Transverse colon (tissue), 4 donors: Measurements from ENCODE around the gene SCLY. TPM values are rescaled to one million over a fixed set of nuclear protein-coding genes. Genes with fewer than 3 reads are reported as not detected.

Experiments used
- DNase-seq: peaks from one replicate; pipeline ENCODE4 v3.0.0-alpha.2; 2019
- H3K27ac ChIP-seq, 4 donors: fragments of 200-600 bp; sonication (generic); 2 replicates each; pipeline ENCODE4 v1.5.1; 2016 to 2018; ENCODE audit warnings: inconsistent platforms in 4 of 4
- H3K27me3 ChIP-seq: fragments of 200-600 bp; sonication (generic); 2 replicates; pipeline ENCODE4 v1.5.1; 2017; ENCODE audit warnings: inconsistent platforms
- H3K36me3 ChIP-seq, 4 donors: fragments of 200-600 bp; sonication (generic); 2 replicates each; pipeline ENCODE4 v1.5.1; 2017 to 2019; ENCODE audit warnings: inconsistent platforms in 4 of 4
- H3K4me1 ChIP-seq, 4 donors: fragments of 200-600 bp; sonication (generic); 2 replicates each; pipeline ENCODE4 v1.5.1; 2017 to 2020; ENCODE audit warnings: inconsistent platforms in 4 of 4
- H3K4me3 ChIP-seq, 4 donors: fragments of 200-600 bp; sonication (generic); 1 replicate in 1 of 4; 2 replicates in 3 of 4; pipeline versions ENCODE4 v1.5.1 to v1.6.1; 2017 to 2019; ENCODE audit warnings: inconsistent platforms in 4 of 4
- H3K9me3 ChIP-seq, 2 donors: fragments of 200-600 bp; sonication (generic); 2 replicates each; pipeline ENCODE4 v1.5.1; 2017 to 2019; ENCODE audit warnings: inconsistent platforms in 2 of 2
- CTCF ChIP-seq, 5 experiments: fragments of 200-600 bp in 3 of 5; fragments of 450-650 bp in 2 of 5; sonication (generic) in 3 of 5; IDR thresholded peaks; 1 replicate in 2 of 5; 2 replicates in 3 of 5; pipeline ENCODE4 v1.5.1; 2016 to 2017; ENCODE audit warnings: antibody characterized with exemption in 5 of 5, inconsistent platforms in 3 of 5, mild to moderate bottlenecking in 2 of 5, moderate library complexity in 1 of 5
- EP300 ChIP-seq: sonication (generic); formaldehyde crosslinking; IDR thresholded peaks from one replicate; pipeline ENCODE4 v1.6.1; 2017; ENCODE audit warnings: antibody characterized with exemption, low read depth
- POLR2A ChIP-seq: fragments of 450-650 bp; IDR thresholded peaks from one replicate; pipeline ENCODE4 v1.6.1; 2016; ENCODE audit warnings: antibody characterized with exemption, mild to moderate bottlenecking, moderate library complexity
- POLR2AphosphoS5 ChIP-seq, 3 donors: sonication (generic); formaldehyde crosslinking; IDR thresholded peaks; one replicate each; pipeline ENCODE4 v1.6.1; 2016; ENCODE audit warnings: antibody characterized with exemption in 3 of 3
- WGBS, 2 donors: methylation state at CpG; one replicate each; pipeline ENCODE4 v1.1.5; 2018; ENCODE audit warnings: low coverage in 1 of 2; 5-methylcytosine and 5-hydroxymethylcytosine counted together
- in situ Hi-C, 4 donors: fragments of 200-750 bp; cut with MboI; loops; one replicate each; pipeline versions ENCODE4 v1.15.0 to v1.15.1; 2017; ENCODE audit warnings: low sequenced_read_pairs in 3 of 4, low pct_ligation_motif_present in 1 of 4, low pct_unique_long_range_greater_than_20kb in 1 of 4
- intact Hi-C: fragments of 100-400 bp; cut with DNase I; formaldehyde crosslinking; loops from one replicate; pipeline ENCODE4 v1.15.1; 2023; ENCODE audit warnings: low total_unique reads
- total RNA-seq, 4 donors: library from RNA; depleted of rRNA; stranded (reverse); fragments of >200 nt; gene quantifications; one replicate each; pipeline ENCODE4 v1.1.0, GENCODE V29; 2016

The SCLY gene
- total RNA-seq, 4 donors from 2014 or later = 9.4 to 24.3 (median 11.1) TPM

GRCh38 chr2:238140721-238141540 is 80.1 kb downstream of the SCLY start:
- H3K27me3 ChIP-seq = peaks cover 5% of the 10 kb centered on the region
- H3K27ac ChIP-seq = no peak overlapping the region
- no peak overlapping the region for H3K4me3 ChIP-seq
- no peak for TF ChIP-seq EP300
- TF ChIP-seq POLR2A = no peak
- TF ChIP-seq CTCF (IDR thresholded peaks at IDR 0.05) = no peak
- no peak for TF ChIP-seq POLR2AphosphoS5 (IDR thresholded peaks at IDR 0.05)
- H3K36me3 ChIP-seq = no peaks in the 10 kb centered on the region
- DNase-seq = no peak
- H3K4me1 ChIP-seq = peaks cover 7 to 36% (median 29%) of the 10 kb centered on the region in 4 donors
- in situ Hi-C loops = no loop called here
- intact Hi-C loops = loop anchor here (10.0 kb wide), 1 partner anchor 286 kb away; the partner anchor contains the start of gene RAMP1
- WGBS, 2 donors = 90% methylated on average over 50 of the region's 60 CpGs; no CpG with 5 or more reads in 1 of the 2 donors
- H3K9me3 ChIP-seq = no peaks in the 10 kb centered on the region

DNA sequence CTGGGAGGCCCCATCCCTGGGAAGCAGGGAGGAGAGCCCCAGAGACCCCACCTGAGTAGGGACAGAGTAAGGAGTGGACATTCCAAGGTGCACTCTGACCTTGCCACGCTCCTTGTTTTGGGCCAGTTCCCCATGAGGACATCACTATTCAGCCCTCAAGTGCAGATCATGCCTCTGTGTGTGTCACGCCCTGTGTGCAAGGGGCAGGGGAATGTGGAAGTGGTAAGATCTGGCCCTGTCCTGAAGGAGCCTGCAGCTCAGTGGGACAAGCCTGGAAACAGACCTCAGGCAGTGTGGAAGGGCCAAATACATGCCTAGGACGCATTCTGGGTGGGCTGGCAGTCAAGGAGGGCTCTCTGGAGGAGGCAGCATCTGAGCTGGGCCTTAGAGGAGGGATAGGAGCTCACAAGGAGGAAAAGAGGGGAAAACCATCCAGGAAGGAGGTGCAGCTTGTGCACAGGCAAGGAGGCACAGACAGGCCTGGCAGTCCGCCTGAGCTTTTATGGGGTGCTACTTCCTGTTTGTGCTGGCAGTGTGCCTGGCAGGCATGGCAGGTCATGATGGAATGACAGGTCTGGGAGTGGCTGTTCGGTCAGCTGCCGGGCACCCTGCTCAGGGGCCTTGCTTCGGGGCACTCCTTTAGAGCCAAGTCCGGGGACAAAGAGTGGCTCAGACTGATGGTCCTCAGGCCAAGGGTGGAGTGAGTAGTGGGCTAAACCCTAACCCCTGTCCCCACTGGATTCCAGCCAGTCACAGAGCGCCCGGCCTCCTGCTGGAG is 80.9 kb downstream of the SCLY start:
- DNase-seq = peak; percentile 91
- H3K27me3 ChIP-seq = peaks cover 5% of the 10 kb centered on the region
- TF ChIP-seq POLR2AphosphoS5 (IDR thresholded peaks at IDR 0.05) (peak in 2 of 3 donors; percentile 42 to 55), POLR2A (no peak), EP300 (no peak), CTCF (IDR thresholded peaks at IDR 0.05) (no peak)
- no peaks in the 10 kb centered on the region for H3K36me3 ChIP-seq
- WGBS, 2 donors = 48 to 83% methylated on average over 1 to 9 of the region's 10 CpGs
- no peak overlapping the region for H3K27ac ChIP-seq
- no peak overlapping the region for H3K4me3 ChIP-seq
- H3K4me1 ChIP-seq = peaks cover 7 to 36% (median 29%) of the 10 kb centered on the region in 4 donors
- intact Hi-C loops (loop anchor here (10.0 kb wide), 1 partner anchor 287 kb away; the partner anchor contains the start of gene RAMP1), in situ Hi-C loops (no loop called here)
- no peaks in the 10 kb centered on the region for H3K9me3 ChIP-seq

- TF ChIP-seq CTCF (IDR thresholded peaks at IDR 0.05) (peak in 1 of 5 experiments; percentile 23), EP300 (no peak)
- in situ Hi-C loops = no loop called here
- DNase-seq = no peak
Observed at GRCh38 chr2:238142382-238143205, 81.8 kb downstream of the SCLY start.

More at GRCh38 chr2:238142382-238143205, 81.8 kb downstream of the SCLY start:
- intact Hi-C loops = loop anchor here (10.0 kb wide), 1 partner anchor 288 kb away; the partner anchor contains the start of gene RAMP1
- Histone ChIP-seq H3K27me3 (peaks cover 5% of the 10 kb centered on the region), H3K9me3 (no peaks in the 10 kb centered on the region), H3K4me1 (peaks cover 7 to 36% (median 29%) of the 10 kb centered on the region in 4 donors), H3K36me3 (no peaks in the 10 kb centered on the region), H3K27ac (no peak overlapping the region), H3K4me3 (no peak overlapping the region)
- 40 to 60% methylated on average over 1 to 22 of the region's 30 CpGs for WGBS, 2 donors
